KOPT-K1 (cell line): Measurements from ENCODE around the gene STAB1.

ENCODE experiments used
- H3K27ac ChIP-seq: fragments of 200-600 bp; sonication (generic); 2 replicates; pipeline ENCODE4 v1.5.1; 2016; ENCODE audit warnings: antibody characterized with exemption, mild to moderate bottlenecking, low read depth, low read length; ENCODE audit not compliant: poor library complexity, severe bottlenecking
- H3K36me3 ChIP-seq: fragments of 200-600 bp; sonication (generic); 2 replicates; pipeline ENCODE4 v1.5.1; 2017; ENCODE audit warnings: antibody characterized with exemption, mild to moderate bottlenecking, low read length, moderate library complexity; ENCODE audit not compliant: insufficient read depth
- H3K9me3 ChIP-seq: fragments of 200-600 bp; sonication (generic); 2 replicates; pipeline ENCODE4 v1.5.1; 2017; ENCODE audit warnings: antibody characterized with exemption, low read length, mild to moderate bottlenecking; ENCODE audit not compliant: insufficient read depth, poor library complexity, severe bottlenecking

The STAB1 gene

GRCh38 chr3:52537726-52538421, 42.7 kb downstream of the STAB1 start:
- H3K27ac ChIP-seq: peak overlapping the region; percentile 78
- H3K9me3 ChIP-seq: no peaks in the 10 kb centered on the region
- H3K36me3 ChIP-seq: peaks cover 36% of the 10 kb centered on the region

DNA sequence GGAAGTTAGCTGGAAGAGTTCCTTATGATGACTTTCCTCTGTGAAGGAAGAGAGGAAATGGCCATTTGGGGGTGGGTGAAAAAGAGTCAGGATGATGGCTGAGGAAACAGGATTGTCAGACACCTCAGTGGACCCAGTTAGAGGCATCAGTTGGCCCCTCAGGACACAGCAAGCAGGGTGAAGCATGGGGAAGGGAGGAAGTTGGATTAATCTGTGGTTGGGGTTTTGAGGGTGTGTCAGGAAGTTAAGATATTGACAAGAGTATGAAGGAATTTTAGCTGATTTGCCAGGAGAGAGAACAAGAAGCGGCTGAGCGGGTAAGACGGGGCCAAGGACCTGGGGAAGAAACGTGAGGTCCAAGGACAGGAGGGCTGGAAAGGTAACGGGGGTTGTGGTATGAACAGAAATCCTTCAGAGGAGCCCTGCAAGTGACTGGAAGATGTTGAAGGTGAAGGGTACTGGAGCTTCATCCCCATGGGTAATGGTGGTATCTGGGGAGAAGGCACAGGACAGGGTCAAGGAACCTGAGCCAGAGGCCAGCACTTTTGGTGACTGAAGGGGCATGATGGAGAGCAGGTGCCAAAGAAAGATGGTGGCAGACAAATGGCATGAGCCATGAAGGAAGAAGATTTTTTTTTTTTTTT, 44.0 kb downstream of the STAB1 start:
- Histone ChIP-seq H3K36me3 (peaks cover 44% of the 10 kb centered on the region), H3K9me3 (no peaks in the 10 kb centered on the region), H3K27ac (peak overlapping the region; percentile 16)

GRCh38 chr3:52541050-52541449, 45.9 kb downstream of the STAB1 start:
- Histone ChIP-seq H3K27ac (no peak overlapping the region), H3K9me3 (no peaks in the 10 kb centered on the region), H3K36me3 (peaks cover 63% of the 10 kb centered on the region)

GRCh38 chr3:52544937-52545336, 49.8 kb downstream of the STAB1 start:
- Histone ChIP-seq H3K9me3 (no peaks in the 10 kb centered on the region), H3K27ac (no peak overlapping the region), H3K36me3 (peaks cover 92% of the 10 kb centered on the region)

GRCh38 chr3:52546111-52546901, 51.2 kb downstream of the STAB1 start:
- Histone ChIP-seq H3K27ac (no peak overlapping the region), H3K36me3 (peaks cover 91% of the 10 kb centered on the region)

GRCh38 chr3:52547143-52547542, 52.0 kb downstream of the STAB1 start:
- Histone ChIP-seq H3K9me3 (no peaks in the 10 kb centered on the region), H3K36me3 (peaks cover 91% of the 10 kb centered on the region), H3K27ac (no peak overlapping the region)

More at GRCh38 chr3:52546111-52546901, 51.2 kb downstream of the STAB1 start:
- no peaks in the 10 kb centered on the region for H3K9me3 ChIP-seq

DNA sequence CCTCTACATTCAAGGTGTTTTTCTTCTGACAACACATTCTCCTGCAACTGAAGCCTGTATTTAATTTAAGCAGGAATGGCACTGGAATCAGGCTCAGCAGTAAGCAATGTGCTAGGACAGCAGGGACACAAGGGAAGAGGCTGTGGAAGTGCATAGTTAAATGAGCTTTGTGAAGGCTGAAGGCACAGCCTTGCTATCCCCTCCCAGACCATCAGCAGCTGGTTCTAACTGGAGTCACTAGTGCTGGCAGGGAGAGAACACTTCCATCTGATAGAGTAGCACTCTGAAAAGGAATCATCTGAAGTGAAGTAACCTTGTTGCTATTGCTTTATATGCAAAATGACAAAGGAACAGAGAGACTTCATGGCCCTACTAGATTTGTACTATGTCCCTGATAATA, 56.0 kb downstream of the STAB1 start:
- H3K9me3 ChIP-seq: no peaks in the 10 kb centered on the region
- H3K27ac ChIP-seq: no peak overlapping the region
- H3K36me3 ChIP-seq: peaks cover 99% of the 10 kb centered on the region

DNA sequence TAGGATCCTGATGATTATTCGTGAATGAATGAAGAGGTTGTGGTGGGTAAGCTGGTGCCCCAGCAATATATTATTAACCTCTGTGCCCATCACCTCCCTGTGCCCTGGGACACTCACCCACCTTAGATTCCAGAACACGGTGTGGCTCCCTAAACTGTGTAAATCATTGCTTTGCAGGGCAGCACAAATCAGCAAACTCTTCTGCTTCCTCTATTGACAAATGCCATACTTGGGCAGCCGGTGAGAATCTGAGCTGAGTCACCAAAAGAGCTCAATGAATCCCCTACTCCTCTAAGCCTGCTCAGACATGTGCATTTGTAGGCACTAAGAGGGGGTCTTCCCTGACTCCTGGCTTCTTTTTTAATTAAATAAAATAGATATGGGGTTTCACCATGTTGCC, 57.0 kb downstream of the STAB1 start:
- Histone ChIP-seq H3K9me3 (no peaks in the 10 kb centered on the region), H3K36me3 (peaks cover 99% of the 10 kb centered on the region), H3K27ac (no peak overlapping the region)

DNA sequence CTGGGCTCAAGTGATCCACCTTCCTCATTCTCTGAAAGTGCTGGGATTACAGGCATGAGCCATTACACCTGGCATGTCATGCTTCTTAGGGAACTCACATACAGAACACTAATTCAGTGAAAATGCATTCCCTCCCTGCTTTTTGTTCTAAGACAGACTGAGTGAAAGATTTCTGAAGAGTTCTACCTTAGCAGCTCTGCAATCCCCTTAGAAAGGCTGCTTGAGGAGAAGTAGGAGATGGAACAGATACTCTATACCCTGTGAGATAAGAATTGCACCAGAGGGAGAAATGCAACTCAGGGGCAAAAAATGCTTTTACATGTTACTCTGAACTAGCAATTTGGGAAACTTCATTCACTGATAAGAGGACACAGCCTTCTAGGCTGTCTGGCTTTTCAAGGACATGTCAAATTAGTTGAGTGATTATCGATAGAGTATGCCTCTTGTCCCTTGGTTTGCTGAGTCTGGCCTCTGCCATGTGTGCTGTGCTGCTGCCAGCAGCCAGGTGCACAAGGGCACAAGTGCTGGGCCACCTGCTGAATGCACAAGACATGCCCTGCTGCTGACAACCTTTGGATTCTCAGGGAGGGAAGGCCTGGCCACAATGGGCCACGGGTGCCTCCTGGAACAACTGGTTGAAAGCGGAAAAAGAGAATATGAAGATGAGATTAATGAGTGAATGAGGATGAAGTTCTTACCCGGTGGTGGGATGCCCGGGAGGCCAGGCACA, 59.1 kb downstream of the STAB1 start:
- no peaks in the 10 kb centered on the region for H3K9me3 ChIP-seq
- no peak overlapping the region for H3K27ac ChIP-seq
- H3K36me3 ChIP-seq: peaks cover 99% of the 10 kb centered on the region

GRCh38 chr3:52555056-52555455, 59.9 kb downstream of the STAB1 start:
- peaks cover 99% of the 10 kb centered on the region for H3K36me3 ChIP-seq
- no peaks in the 10 kb centered on the region for H3K9me3 ChIP-seq
- H3K27ac ChIP-seq: no peak overlapping the region

- no peak overlapping the region for H3K27ac ChIP-seq
Measured at GRCh38 chr3:52557011-52557960, 62.1 kb downstream of the STAB1 start.

DNA sequence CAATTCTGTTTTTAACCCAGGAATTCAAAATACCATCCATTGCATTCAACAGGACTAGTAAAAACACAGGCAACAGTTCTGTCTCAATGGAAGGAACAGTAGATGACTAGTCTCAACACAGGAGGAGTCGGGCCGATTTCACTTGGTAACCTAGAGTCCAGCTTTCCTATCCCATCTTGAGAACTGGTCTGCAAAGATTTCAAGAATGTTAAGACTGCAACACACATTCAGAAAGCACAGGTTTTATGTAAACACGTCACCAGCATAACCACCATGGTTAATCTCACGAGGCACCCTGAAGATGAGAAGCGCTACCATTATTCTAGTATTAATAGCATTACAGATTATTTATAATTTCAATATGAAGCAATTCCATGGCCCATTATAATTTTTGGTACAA, 63.3 kb downstream of the STAB1 start:
- H3K27ac ChIP-seq: no peak overlapping the region
- H3K9me3 ChIP-seq: no peaks in the 10 kb centered on the region
- H3K36me3 ChIP-seq: peaks cover 100% of the 10 kb centered on the region

More at GRCh38 chr3:52557011-52557960, 62.1 kb downstream of the STAB1 start:
- peaks cover 100% of the 10 kb centered on the region for H3K36me3 ChIP-seq
- no peaks in the 10 kb centered on the region for H3K9me3 ChIP-seq

DNA sequence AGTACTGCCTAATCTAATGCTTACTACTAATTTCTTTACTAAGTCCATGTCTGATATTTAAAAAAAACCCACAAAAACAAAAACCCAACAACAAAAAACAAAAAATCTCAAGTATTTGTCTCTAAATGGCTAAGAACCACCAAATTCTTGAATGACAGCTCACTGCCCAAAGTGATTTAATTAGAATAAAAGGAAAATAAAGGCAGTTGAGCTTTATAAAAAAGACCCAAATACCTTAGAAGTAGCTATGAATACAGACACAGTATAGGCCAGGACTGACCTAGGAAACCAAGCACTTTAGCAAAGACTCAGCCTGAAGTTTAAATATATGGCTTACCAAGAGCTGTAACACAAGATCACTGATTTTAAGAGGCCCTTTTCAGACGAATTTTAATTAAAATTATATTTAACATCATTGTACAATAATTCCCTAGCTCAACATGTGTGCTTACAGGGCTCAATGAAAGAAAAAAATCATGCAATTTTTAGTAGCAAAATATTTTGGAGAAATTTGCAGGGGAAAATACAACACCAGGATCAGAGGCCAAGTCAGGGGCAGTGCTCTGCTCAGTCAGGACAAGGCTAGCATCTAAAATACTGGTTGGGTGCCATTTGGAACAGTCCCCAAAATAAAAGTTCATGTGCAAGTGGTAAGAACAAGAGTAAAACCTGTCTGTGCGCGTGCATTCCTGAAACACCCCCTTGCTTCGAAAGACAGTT, 66.0 kb downstream of the STAB1 start:
- Histone ChIP-seq H3K9me3 (no peaks in the 10 kb centered on the region), H3K36me3 (peaks cover 99% of the 10 kb centered on the region), H3K27ac (no peak overlapping the region)
